SH-SY5Y (cell line): ENCODE results near the gene NIN.

Experiments
- GATA2 ChIP-seq: IDR thresholded peaks from 2 replicates; pipeline ENCODE4 v1.6.1; 2011; ENCODE audit warnings: mild to moderate bottlenecking, low read depth, low read length
- GATA3 ChIP-seq: IDR thresholded peaks from 2 replicates; pipeline ENCODE4 v1.6.1; 2011; ENCODE audit warnings: low read depth, mild to moderate bottlenecking, low read length, moderate library complexity

- TF ChIP-seq GATA2 (no peak), GATA3 (no peak)
Observed at GRCh38 chr14:50839691-50840090, 8.7 kb upstream of the NIN start.
